HepG2 (cell line): ENCODE results near the gene TOB1. TPM values are rescaled to one million over a fixed set of nuclear protein-coding genes. Genes with fewer than 3 reads are reported as not detected.

Source experiments
- CEBPB ChIP-seq: IDR thresholded peaks from 2 replicates; pipeline ENCODE4 v1.6.1; 2011; ENCODE audit warnings: low read depth, low read length, improper control_type of control experiment, borderline replicate concordance
- FOXA1 ChIP-seq, 2 experiments: fragments of 450-650 bp in 1 of 2; sonication (generic) in 1 of 2; formaldehyde crosslinking in 1 of 2; IDR thresholded peaks; 2 replicates each; pipeline versions ENCODE4 v1.4.0 to v1.6.1; 2016 to 2020; ENCODE audit warnings: missing genetic modification reagents in 1 of 2
- FOXJ3 ChIP-seq: sonication (generic); formaldehyde crosslinking; IDR thresholded peaks from 2 replicates; pipeline ENCODE4 v1.4.0; 2020; ENCODE audit warnings: missing genetic modification reagents, mild to moderate bottlenecking, borderline replicate concordance
- KDM5A ChIP-seq: fragments of 200-600 bp; sonication (generic); IDR thresholded peaks from 2 replicates; pipeline ENCODE4 v1.7.0; 2018; ENCODE audit warnings: antibody characterized with exemption, mild to moderate bottlenecking, low read length, borderline replicate concordance
- MAFK ChIP-seq, 2 experiments: IDR thresholded peaks in 1 of 2; conservative IDR thresholded peaks in 1 of 2; 2 replicates each; pipeline ENCODE4 v1.6.1; 2011; ENCODE audit warnings: improper control_type of control experiment in 2 of 2, low read length in 2 of 2
- MEF2D ChIP-seq: sonication (generic); formaldehyde crosslinking; IDR thresholded peaks from 2 replicates; pipeline ENCODE4 v1.5.1; 2020; ENCODE audit warnings: mild to moderate bottlenecking, missing genetic modification reagents
- MTF1 ChIP-seq: sonication (generic); formaldehyde crosslinking; IDR thresholded peaks from 2 replicates; pipeline ENCODE4 v1.5.0; 2020; ENCODE audit warnings: missing genetic modification reagents
- RARA ChIP-seq: IDR thresholded peaks from 2 replicates; pipeline ENCODE4 v1.6.1; 2016; ENCODE audit warnings: missing genetic modification reagents, missing compliant biosample characterization
- RBM39 ChIP-seq: fragments of 200-400 bp; formaldehyde crosslinking; IDR thresholded peaks from one replicate; pipeline ENCODE4 v1.6.1; 2018; ENCODE audit warnings: antibody characterized with exemption, mild to moderate bottlenecking, low read depth, low read length; ENCODE audit not compliant: poor library complexity, severe bottlenecking
- SIN3B ChIP-seq: fragments of 150-350 bp; IDR thresholded peaks from 2 replicates; pipeline ENCODE4 v1.6.1; 2014; ENCODE audit warnings: low read length
- SKIL ChIP-seq: sonication (generic); formaldehyde crosslinking; IDR thresholded peaks from 2 replicates; pipeline ENCODE4 v1.8.0; 2022; ENCODE audit warnings: missing genetic modification reagents, mild to moderate bottlenecking, moderate library complexity, borderline replicate concordance
- SMAD1 ChIP-seq: sonication (generic); formaldehyde crosslinking; IDR thresholded peaks from 2 replicates; pipeline ENCODE4 v1.4.0; 2020; ENCODE audit warnings: missing genetic modification reagents, low read depth, mild to moderate bottlenecking, borderline replicate concordance
- SP1 ChIP-seq, 2 experiments: fragments of 450-650 bp in 1 of 2; sonication (generic) in 1 of 2; formaldehyde crosslinking in 1 of 2; IDR thresholded peaks; 2 replicates each; pipeline versions ENCODE4 v1.4.0 to v1.6.1; 2016 to 2020; ENCODE audit warnings: missing genetic modification reagents in 1 of 2
- TAF1 ChIP-seq: sonication (generic); formaldehyde crosslinking; IDR thresholded peaks from 2 replicates; pipeline ENCODE4 v1.4.0; 2020; ENCODE audit warnings: missing genetic modification reagents
- U2AF1 ChIP-seq: fragments of 200-400 bp; formaldehyde crosslinking; optimal IDR thresholded peaks from 2 replicates; pipeline ENCODE3; 2017; ENCODE audit warnings: mild to moderate bottlenecking, low read depth, low read length
- ZBTB44 ChIP-seq: sonication (generic); formaldehyde crosslinking; IDR thresholded peaks from 2 replicates; pipeline ENCODE4 v1.4.0; 2020; ENCODE audit warnings: missing genetic modification reagents
- ZNF136 ChIP-seq: sonication (generic); formaldehyde crosslinking; IDR thresholded peaks from 2 replicates; pipeline ENCODE4 v1.8.1; 2022; ENCODE audit warnings: low read depth, mild to moderate bottlenecking, moderate library complexity, missing genetic modification reagents
- ZNF687 ChIP-seq: sonication (generic); formaldehyde crosslinking; IDR thresholded peaks from 2 replicates; pipeline ENCODE4 v1.5.1; 2020; ENCODE audit warnings: mild to moderate bottlenecking, missing genetic modification reagents, moderate library complexity
- ZNF747 ChIP-seq: sonication (generic); formaldehyde crosslinking; IDR thresholded peaks from 2 replicates; pipeline ENCODE4 v1.8.1; 2023; ENCODE audit warnings: missing genetic modification reagents, mild to moderate bottlenecking, borderline replicate concordance
- ZNF891 ChIP-seq: sonication (generic); formaldehyde crosslinking; IDR thresholded peaks from 2 replicates; pipeline ENCODE4 v1.5.0; 2020; ENCODE audit warnings: mild to moderate bottlenecking, missing genetic modification reagents
- ZSCAN21 ChIP-seq: sonication (generic); formaldehyde crosslinking; IDR thresholded peaks from 2 replicates; pipeline ENCODE4 v1.8.0; 2022; ENCODE audit warnings: mild to moderate bottlenecking, missing genetic modification reagents, moderate library complexity, borderline replicate concordance
- polyA plus RNA-seq, 8 experiments: library from polyadenylated mRNA; depleted of rRNA in 3 of 8; stranded (reverse) in 7 of 8; unstranded in 1 of 8; fragments of >200 nt; fragmentation: Illumina TruSeq in 4 of 8; extraction: Trizol in 4 of 8; gene quantifications; 2 replicates each; pipeline versions ENCODE4 v1.2.1 to v1.2.3, GENCODE V29; 2011 to 2016; ENCODE audit warnings: low read depth in 4 of 8, missing spikeins in 1 of 8, mixed read lengths in 1 of 8; ENCODE audit not compliant: insufficient read depth in 1 of 8
- total RNA-seq, 5 experiments: library from RNA; depleted of rRNA; stranded (reverse); fragments of >200 nt; fragmentation: Illumina TruSeq; extraction: Trizol; gene quantifications; 2 replicates each; pipeline ENCODE4 v1.2.3, GENCODE V29; 2016; ENCODE audit warnings: low read depth in 1 of 5

Gene TOB1
- total and polyA plus RNA-seq, 2 of the 13 experiments (the other 11 are each of a cell fraction or from before 2014, with no cell fraction given), result 21.9 to 57.7 TPM

- TF ChIP-seq ZNF687 (CRISPR knock-in tag) (no peak), FOXA1 (IDR thresholded peaks at IDR 0.05) (no peak), FOXA1 (CRISPR knock-in tag; IDR thresholded peaks at IDR 0.05) (no peak), SKIL (0 out of 2 replicates have a peak, but pooled peaks have one; percentile 6), TAF1 (CRISPR knock-in tag) (no peak), KDM5A (0 out of 2 replicates have a peak, but pooled peaks have one; percentile 19), MEF2D (CRISPR knock-in tag) (no peak), FOXJ3 (CRISPR knock-in tag) (peak; percentile 36; the same call in 1 of the 2 replicates), ZSCAN21 (CRISPR knock-in tag) (no peak), MAFK (conservative IDR thresholded peaks at IDR 0.05 in 1 of 2, IDR thresholded peaks at IDR 0.05 in 1 of 2; ENCODE audit: low read length in 2 of 2) (peak; percentile 53 to 72), U2AF1 (no peak), CEBPB (no peak), RARA (CRISPR knock-in tag) (peak; percentile 27), RBM39 (peak; percentile 21), ZBTB44 (CRISPR knock-in tag) (no peak), ZNF747 (CRISPR knock-in tag) (no peak; the same call in 1 of the 2 replicates), SP1 (IDR thresholded peaks at IDR 0.05) (no peak), SP1 (CRISPR knock-in tag; IDR thresholded peaks at IDR 0.05) (no peak), ZNF891 (CRISPR knock-in tag) (no peak; the same call in 1 of the 2 replicates), ZNF136 (CRISPR knock-in tag) (no peak), SMAD1 (CRISPR knock-in tag) (no peak), MTF1 (CRISPR knock-in tag) (no peak), SIN3B (no peak)
Measured at GRCh38 chr17:50865060-50865867, 890 bp downstream of the TOB1 start (continued).
